H1 (cell line): Measurements from ENCODE around the gene FRMD7. TPM values are rescaled to one million over a fixed set of nuclear protein-coding genes. Genes with fewer than 3 reads are reported as not detected.

Source experiments
- CTCF ChIA-PET: fragments of 300-600 bp; sonication (Branson Sonifier 250); formaldehyde crosslinking; loops from one replicate; lab custom pipeline; 2021; ENCODE audit not compliant: partially characterized antibody; lab: Charles Lee
- POLR2A ChIA-PET: fragments of 300-600 bp; sonication (Branson Sonifier 250); formaldehyde crosslinking; loops from one replicate; lab custom pipeline; 2021; ENCODE audit warnings: inconsistent platforms; ENCODE audit not compliant: partially characterized antibody; lab: Charles Lee
- DNase-seq, 2 experiments: peaks; one replicate each; pipeline versions ENCODE4 v3.0.0 to v3.0.0-alpha.2; 2010 to 2022; ENCODE audit warnings: low spot score in 2 of 2, low read depth in 1 of 2, mixed read lengths in 1 of 2
- FAIRE-seq: peaks from 2 replicates; lab custom pipeline; 2011; peaks lifted over from hg19 to GRCh38; lab: Jason Lieb, UNC
- H2AFZ ChIP-seq: 2 replicates; pipeline ENCODE4 v1.8.1; 2012; ENCODE audit warnings: low read length, inconsistent platforms
- H2AK5ac ChIP-seq: 2 replicates; pipeline ENCODE4 v1.6.1; 2013; ENCODE audit warnings: low read depth, low read length
- H2BK120ac ChIP-seq: replicated peaks from 2 replicates; pipeline ENCODE3; 2013; ENCODE audit warnings: low read depth, low read length, inconsistent platforms
- H2BK12ac ChIP-seq: 2 replicates; pipeline ENCODE4 v1.6.1; 2013; ENCODE audit warnings: low read depth, low read length
- H2BK15ac ChIP-seq: 2 replicates; pipeline ENCODE4 v1.6.1; 2013; ENCODE audit warnings: low read length
- H2BK20ac ChIP-seq: 2 replicates; pipeline ENCODE4 v1.6.1; 2013; ENCODE audit warnings: low read length
- H2BK5ac ChIP-seq: 2 replicates; pipeline ENCODE4 v1.6.1; 2013; ENCODE audit warnings: low read depth, low read length
- H3K14ac ChIP-seq: 2 replicates; pipeline ENCODE4 v1.6.1; 2013; ENCODE audit warnings: inconsistent platforms; ENCODE audit not compliant: insufficient read length
- H3K18ac ChIP-seq: 2 replicates; pipeline ENCODE4 v1.6.1; 2013; ENCODE audit warnings: low read length; ENCODE audit errors: extremely low read depth
- H3K23ac ChIP-seq: 2 replicates; pipeline ENCODE4 v1.6.1; 2013; ENCODE audit warnings: inconsistent platforms; ENCODE audit not compliant: insufficient read length
- H3K23me2 ChIP-seq: 2 replicates; pipeline ENCODE4 v1.6.1; 2013; ENCODE audit warnings: low read depth, low read length
- H3K27ac ChIP-seq: 2 replicates; pipeline ENCODE4 v1.6.1; 2011; ENCODE audit warnings: low read depth, low read length, inconsistent platforms
- H3K27me3 ChIP-seq, 4 experiments: replicated peaks in 1 of 4; 1 replicate in 1 of 4; 2 replicates in 3 of 4; pipeline versions ENCODE4 v1.6.1 to v1.8.1; 2011 to 2013; ENCODE audit warnings: low read length in 3 of 4, mild to moderate bottlenecking in 3 of 4, inconsistent platforms in 2 of 4, mixed read lengths in 2 of 4, moderate library complexity in 1 of 4; ENCODE audit not compliant: control insufficient read depth in 3 of 4, insufficient read depth in 3 of 4; ENCODE audit errors: extremely low read depth in 1 of 4
- H3K36me3 ChIP-seq, 4 experiments: 2 replicates each; pipeline versions ENCODE4 v1.6.1 to v1.8.1; 2011 to 2013; ENCODE audit warnings: mild to moderate bottlenecking in 4 of 4, low read length in 3 of 4, moderate library complexity in 2 of 4, control low read depth in 1 of 4, inconsistent platforms in 1 of 4; ENCODE audit not compliant: insufficient read depth in 4 of 4, control insufficient read depth in 2 of 4
- H3K4ac ChIP-seq: replicated peaks from 2 replicates; pipeline ENCODE3; 2013; ENCODE audit warnings: low read length, low read depth, mixed read lengths, inconsistent platforms; ENCODE audit not compliant: insufficient read length
- H3K4me1 ChIP-seq, 4 experiments: replicated peaks in 1 of 4; 1 replicate in 1 of 4; 2 replicates in 3 of 4; pipeline versions ENCODE4 v1.6.1 to v1.8.1; 2011 to 2013; ENCODE audit warnings: low read length in 3 of 4, inconsistent platforms in 2 of 4, mixed read lengths in 1 of 4; ENCODE audit not compliant: insufficient read depth in 4 of 4, control insufficient read depth in 3 of 4
- H3K4me2 ChIP-seq, 2 experiments: 2 replicates each; pipeline versions ENCODE4 v1.6.1 to v1.8.1; 2011 to 2013; ENCODE audit warnings: low read depth in 2 of 2, low read length in 2 of 2, control low read depth in 1 of 2, inconsistent platforms in 1 of 2, mild to moderate bottlenecking in 1 of 2; ENCODE audit not compliant: insufficient read depth in 1 of 2
- H3K4me3 ChIP-seq, 4 experiments: fragments of 200-600, 300-600 bp in 1 of 4; sonication (generic), shearing (Covaris generic), sonication (Bioruptor Twin) in 1 of 4; 2 replicates each; pipeline versions ENCODE4 v1.5.1 to v1.8.1; 2011 to 2016; ENCODE audit warnings: low read length in 4 of 4, low read depth in 3 of 4, control low read depth in 2 of 4, inconsistent platforms in 2 of 4, mild to moderate bottlenecking in 2 of 4, mixed read lengths in 1 of 4, moderate library complexity in 1 of 4; ENCODE audit not compliant: insufficient read depth in 2 of 4; ENCODE audit errors: extremely low read depth in 1 of 4
- H3K56ac ChIP-seq: replicated peaks from 2 replicates; pipeline ENCODE3; 2013; ENCODE audit warnings: low read depth, mild to moderate bottlenecking, mixed read lengths, low read length, inconsistent platforms; ENCODE audit not compliant: insufficient read length
- H3K79me1 ChIP-seq: 2 replicates; pipeline ENCODE4 v1.6.1; 2013; ENCODE audit warnings: low read depth, low read length, control low read depth
- H3K79me2 ChIP-seq, 2 experiments: 2 replicates each; pipeline versions ENCODE4 v1.6.1 to v1.8.1; 2012 to 2013; ENCODE audit warnings: low read length in 2 of 2, mild to moderate bottlenecking in 2 of 2, inconsistent platforms in 1 of 2; ENCODE audit not compliant: insufficient read depth in 2 of 2, control insufficient read depth in 1 of 2
- H3K9ac ChIP-seq, 4 experiments: replicated peaks in 1 of 4; 1 replicate in 1 of 4; 2 replicates in 3 of 4; pipeline versions ENCODE4 v1.6.1 to v1.8.1; 2011 to 2013; ENCODE audit warnings: low read depth in 3 of 4, low read length in 3 of 4, control low read depth in 2 of 4, mild to moderate bottlenecking in 2 of 4, moderate library complexity in 2 of 4, inconsistent platforms in 1 of 4; ENCODE audit errors: extremely low read depth in 1 of 4
- H3K9me3 ChIP-seq, 2 experiments: 2 replicates each; pipeline versions ENCODE4 v1.6.1 to v1.8.1; 2012 to 2013; ENCODE audit warnings: mild to moderate bottlenecking in 2 of 2, moderate library complexity in 2 of 2, control low read depth in 1 of 2, inconsistent platforms in 1 of 2, low read depth in 1 of 2, low read length in 1 of 2, mixed read lengths in 1 of 2; ENCODE audit not compliant: insufficient read depth in 2 of 2
- H4K20me1 ChIP-seq, 2 experiments: replicated peaks in 1 of 2; 2 replicates each; pipeline versions ENCODE3 to v1.8.1; 2011 to 2013; ENCODE audit warnings: inconsistent platforms in 2 of 2, low read length in 2 of 2, mild to moderate bottlenecking in 1 of 2; ENCODE audit not compliant: insufficient read depth in 2 of 2, control insufficient read depth in 1 of 2
- H4K5ac ChIP-seq: 2 replicates; pipeline ENCODE4 v1.6.1; 2013; ENCODE audit warnings: low read length, low read depth, mixed read lengths, inconsistent platforms; ENCODE audit not compliant: insufficient read length
- H4K8ac ChIP-seq: 2 replicates; pipeline ENCODE4 v1.8.0; 2013; ENCODE audit warnings: mild to moderate bottlenecking, moderate library complexity, low read length, inconsistent platforms; ENCODE audit not compliant: insufficient read depth; ENCODE audit errors: extremely low read depth
- H4K91ac ChIP-seq: replicated peaks from 2 replicates; pipeline ENCODE3; 2013; ENCODE audit warnings: low read length, mixed read lengths, inconsistent platforms; ENCODE audit not compliant: insufficient read length
- ATF2 ChIP-seq: IDR thresholded peaks from 2 replicates; pipeline ENCODE4 v1.6.1; 2012; ENCODE audit warnings: low read length, inconsistent platforms
- CTBP2 ChIP-seq: IDR thresholded peaks from 2 replicates; pipeline ENCODE4 v1.7.0; 2011; ENCODE audit warnings: borderline replicate concordance, mild to moderate bottlenecking, moderate library complexity, mixed read lengths, low read length; ENCODE audit not compliant: insufficient read depth, insufficient read length
- HDAC2 ChIP-seq, 2 experiments: fragments of 300-600 bp in 1 of 2; sonication (generic) in 1 of 2; IDR thresholded peaks; 2 replicates each; pipeline ENCODE4 v1.6.1; 2011 to 2012; ENCODE audit warnings: low read depth in 2 of 2, low read length in 2 of 2, mild to moderate bottlenecking in 2 of 2, moderate library complexity in 2 of 2, borderline replicate concordance in 1 of 2, inconsistent platforms in 1 of 2
- JUN ChIP-seq: IDR thresholded peaks from 2 replicates; pipeline ENCODE4 v1.6.1; 2011; ENCODE audit warnings: low read depth, mild to moderate bottlenecking, improper control_type of control experiment, low read length
- JUND ChIP-seq: IDR thresholded peaks from 2 replicates; pipeline ENCODE4 v1.6.1; 2011; ENCODE audit warnings: mild to moderate bottlenecking, improper control_type of control experiment, low read length
- KDM5A ChIP-seq: fragments of 200-600 bp; IDR thresholded peaks from 2 replicates; pipeline ENCODE4 v1.7.1; 2012; ENCODE audit warnings: mild to moderate bottlenecking, low read length, inconsistent platforms, mixed read lengths
- NRF1 ChIP-seq: IDR thresholded peaks from 2 replicates; pipeline ENCODE4 v1.6.1; 2011; ENCODE audit warnings: mild to moderate bottlenecking, low read depth, low read length, improper control_type of control experiment
- PHF8 ChIP-seq: fragments of 200-600 bp; sonication (generic); conservative IDR thresholded peaks from 2 replicates; pipeline ENCODE4 v1.7.1; 2012; ENCODE audit warnings: low read depth, mild to moderate bottlenecking, inconsistent platforms, low read length, moderate library complexity
- SAP30 ChIP-seq: fragments of 300-600 bp; sonication (generic); IDR thresholded peaks from 2 replicates; pipeline ENCODE4 v1.7.1; 2012; ENCODE audit warnings: low read length, moderate library complexity, mild to moderate bottlenecking, inconsistent platforms; ENCODE audit not compliant: insufficient read depth, insufficient replicate concordance
- SUZ12 ChIP-seq: fragments of 200-600 bp; sonication (generic); IDR thresholded peaks from 2 replicates; pipeline ENCODE4 v1.6.1; 2012; ENCODE audit warnings: mild to moderate bottlenecking, inconsistent platforms, low read length, moderate library complexity, mixed read lengths
- TBP ChIP-seq: IDR thresholded peaks from 2 replicates; pipeline ENCODE4 v1.6.1; 2011; ENCODE audit warnings: low read depth, low read length, improper control_type of control experiment
- YY1 ChIP-seq: IDR thresholded peaks from 2 replicates; pipeline ENCODE4 v1.6.1; 2011; ENCODE audit warnings: low read depth, mild to moderate bottlenecking, low read length
- WGBS, 2 experiments: shearing (Covaris generic) in 1 of 2; methylation state at CpG; one replicate each; pipeline versions ENCODE4 v1.1.6 to v1.1.7; 2013 to 2015; ENCODE audit warnings: low lambda C conversion rate in 2 of 2, mixed read lengths in 2 of 2, inconsistent platforms in 1 of 2, low coverage in 1 of 2, missing lambda C conversion rate in 1 of 2; ENCODE audit not compliant: insufficient replicate concordance in 2 of 2, insufficient coverage in 1 of 2, insufficient read length in 1 of 2; ENCODE audit errors: extremely low coverage in 1 of 2, missing lambda C conversion rate in 1 of 2; 5-methylcytosine and 5-hydroxymethylcytosine counted together
- polyA plus RNA-seq, 7 experiments: library from polyadenylated mRNA; depleted of rRNA in 3 of 7; stranded (reverse) in 5 of 7; unstranded in 2 of 7; fragments of >200 nt in 5 of 7; fragments of 200-250 nt in 2 of 7; gene quantifications; 1 replicate in 5 of 7; 2 replicates in 1 of 7; 4 replicates in 1 of 7; pipeline versions ENCODE4 v1.2.1 to v1.2.3, GENCODE V29; 2011 to 2013; ENCODE audit warnings: missing spikeins in 2 of 7, mixed read lengths in 2 of 7
- total RNA-seq: library from RNA; stranded (reverse); fragmentation: NEBNext Ultra II Directional; extraction: Animal tissue kit (Norgen Biotek cat#: 25700); gene quantifications from 2 replicates; pipeline ENCODE4 v1.2.1, GENCODE V29; 2021

The FRMD7 gene
- total and polyA plus RNA-seq, 2 of the 8 experiments (the other 6 are each of a cell fraction or from before 2014, with no cell fraction given) = not detected

- H3K56ac ChIP-seq = no peak overlapping the region
- H3K27ac ChIP-seq = no peak overlapping the region
- H3K9ac ChIP-seq = no peak overlapping the region
- H4K5ac ChIP-seq = no peak overlapping the region
- H2AK5ac ChIP-seq = no peak overlapping the region
- no peaks in the 10 kb centered on the region for H3K9me3 ChIP-seq
- no peaks in the 10 kb centered on the region for H4K20me1 ChIP-seq
- H2BK12ac ChIP-seq = no peak overlapping the region
- H3K18ac ChIP-seq = no peak overlapping the region
- H3K14ac ChIP-seq = no peak overlapping the region
- peaks cover 0 to 6% (median under 1%) of the 10 kb centered on the region in 4 experiments; a peak in 3 of 8 replicates for H3K36me3 ChIP-seq
- H3K4ac ChIP-seq = no peak overlapping the region
- no peak overlapping the region for H4K91ac ChIP-seq
- H3K4me1 ChIP-seq = no peaks in the 10 kb centered on the region
- no peak overlapping the region for H2BK5ac ChIP-seq
- no peak overlapping the region for H2BK15ac ChIP-seq
- H3K23ac ChIP-seq = no peak overlapping the region
- no peaks in the 10 kb centered on the region for H3K27me3 ChIP-seq
- CTCF ChIA-PET = no interaction called here
- DNase-seq (no peak), FAIRE-seq (no peak)
- H3K79me1 ChIP-seq = peaks cover 4% of the 10 kb centered on the region
- 88% methylated on average over 4 of the region's 4 CpGs; no CpG with 5 or more reads in 1 of the 2 experiments for WGBS, 2 experiments
- H2BK20ac ChIP-seq = no peak overlapping the region
- no peak overlapping the region for H3K4me3 ChIP-seq
- H3K23me2 ChIP-seq = no peaks in the 10 kb centered on the region
- no peak overlapping the region for H2BK120ac ChIP-seq
- H3K79me2 ChIP-seq = peaks cover 0 to 20% of the 10 kb centered on the region in 2 experiments; a peak in 3 of 4 replicates
- POLR2A ChIA-PET = interaction anchor here (0.8 to 1.0 kb wide), 2 partner anchors 24 to 230 kb away, joined by 3 to 4 read pairs; no protein-coding TSS in a partner anchor
- no peak overlapping the region for H4K8ac ChIP-seq
- H3K4me2 ChIP-seq = no peak overlapping the region
- H2AFZ ChIP-seq = no peak overlapping the region
- TF ChIP-seq SUZ12 (no peak), TBP (no peak), CTBP2 (no peak), ATF2 (no peak), YY1 (no peak), JUND (no peak), SAP30 (no peak), NRF1 (no peak), JUN (no peak), KDM5A (no peak), PHF8 (no peak), HDAC2 (IDR thresholded peaks at IDR 0.05; ENCODE audit: borderline replicate concordance in 1 of 2, low read depth in 2 of 2, low read length in 2 of 2) (no peak)
Measured at GRCh38 chrX:132058050-132058449, 69.8 kb downstream of the FRMD7 start.
